Germinal center (tissue), 1 donor: ENCODE measurements around the gene CCDC30.
"Not testable (repeated sequence)": the region's sequence is repeated elsewhere in the genome, so short reads cannot be mapped to it uniquely, and the experiment has no call there.

ENCODE experiments used
- DNase-seq: peaks from one replicate; pipeline ENCODE4 v3.0.0; 2012; ENCODE audit warnings: mixed read lengths, low spot score

Gene CCDC30

DNA sequence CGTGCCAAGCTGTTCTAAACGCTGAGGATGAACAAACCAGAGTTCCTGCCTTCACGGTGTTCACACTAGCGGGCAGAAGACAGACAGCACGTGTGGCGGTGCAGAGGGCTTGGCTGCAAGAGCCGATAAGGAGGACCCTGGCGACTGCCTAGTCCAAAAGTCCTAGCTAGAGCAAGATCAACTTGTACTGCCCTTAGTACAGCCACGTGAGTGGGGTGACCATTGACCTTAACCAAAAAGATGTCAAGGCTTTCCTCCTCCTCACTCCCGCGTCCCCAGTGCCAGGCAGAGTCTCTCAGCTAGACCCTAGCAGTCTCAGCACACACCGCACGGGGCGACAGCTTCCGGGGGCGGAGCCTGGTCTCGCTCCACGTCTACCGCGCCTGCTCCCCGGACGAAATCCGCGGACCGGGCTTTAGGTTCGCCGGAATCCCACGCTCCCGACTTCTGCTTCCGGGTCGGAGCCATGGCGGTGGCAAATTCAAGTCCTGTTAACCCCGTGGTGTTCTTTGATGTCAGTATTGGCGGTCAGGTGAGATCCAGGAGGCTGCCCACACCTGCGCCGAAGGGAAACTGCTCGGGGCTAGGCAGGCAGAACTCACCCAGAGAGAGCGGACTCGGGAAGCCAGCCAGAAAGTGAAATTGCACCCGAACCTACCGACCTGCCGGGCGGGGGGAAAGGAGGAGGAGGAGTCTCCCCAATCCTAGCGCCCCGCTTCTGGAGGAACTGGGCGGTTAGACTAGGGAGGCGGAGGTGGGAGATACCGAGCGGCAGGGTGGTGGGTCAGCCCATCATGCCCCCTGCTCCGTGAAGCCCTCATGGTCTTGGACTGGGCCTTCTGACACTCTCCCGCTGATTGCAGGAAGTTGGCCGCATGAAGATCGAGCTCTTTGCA, 195.1 kb downstream of the CCDC30 start, which contains the start of gene PPIH:
TSS of gene PPIH (plus strand) at position 443 of the 896 bp plus-strand sequence. CDS start at position 467, 24 bp downstream.
- peak; percentile 93 for DNase-seq

DNA sequence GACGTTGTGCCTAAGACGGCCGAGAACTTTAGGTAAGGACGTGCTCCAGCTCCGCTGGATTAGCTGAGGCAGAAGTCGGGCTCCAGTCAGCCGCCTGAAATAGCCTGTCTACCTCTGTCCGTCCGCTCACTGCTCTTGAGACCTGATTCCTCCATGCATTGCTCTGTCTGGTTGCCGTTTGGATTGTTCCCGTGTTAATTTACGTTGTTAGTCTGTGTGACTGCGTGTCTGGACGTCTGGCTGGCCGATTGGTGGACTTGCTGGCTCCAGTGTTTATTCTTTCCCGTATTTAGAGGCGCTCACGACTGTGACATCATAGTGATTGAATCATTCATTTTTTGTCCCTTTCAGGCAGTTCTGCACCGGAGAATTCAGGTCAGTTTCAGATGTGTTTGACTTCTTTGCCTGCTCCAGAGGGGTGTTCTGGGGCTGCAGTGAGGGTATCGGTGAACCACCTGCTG, 195.8 kb downstream of the CCDC30 start:
- no peak for DNase-seq

DNA sequence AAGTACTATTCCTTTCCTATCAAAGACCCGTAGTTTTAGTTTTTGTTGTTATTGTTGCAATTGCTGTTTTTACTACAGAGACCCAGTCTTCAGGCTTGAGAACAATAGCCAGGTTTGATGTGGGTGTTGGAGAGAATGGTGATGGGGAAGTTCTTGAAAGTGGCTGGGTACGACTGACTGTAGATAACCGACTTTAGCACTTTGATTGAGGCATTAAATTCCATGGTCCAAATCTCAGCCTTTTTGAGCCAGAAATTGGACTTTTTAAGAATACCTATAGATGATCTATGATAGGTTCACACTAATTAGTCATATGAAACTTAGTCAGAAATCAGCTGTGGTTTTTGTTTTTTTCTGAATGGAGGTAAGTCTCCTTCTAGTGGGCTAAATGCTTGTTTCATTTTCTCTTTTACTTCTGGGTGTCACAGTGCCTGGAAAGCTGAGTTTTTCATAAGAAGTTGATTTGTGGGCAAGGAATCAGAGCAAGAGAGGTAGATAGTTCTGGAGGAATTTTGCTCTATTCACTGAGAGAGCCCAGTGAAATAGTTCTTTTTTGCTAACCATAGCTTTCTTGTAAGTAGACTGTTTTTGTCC, 197.9 kb downstream of the CCDC30 start:
- DNase-seq = no peak

DNA sequence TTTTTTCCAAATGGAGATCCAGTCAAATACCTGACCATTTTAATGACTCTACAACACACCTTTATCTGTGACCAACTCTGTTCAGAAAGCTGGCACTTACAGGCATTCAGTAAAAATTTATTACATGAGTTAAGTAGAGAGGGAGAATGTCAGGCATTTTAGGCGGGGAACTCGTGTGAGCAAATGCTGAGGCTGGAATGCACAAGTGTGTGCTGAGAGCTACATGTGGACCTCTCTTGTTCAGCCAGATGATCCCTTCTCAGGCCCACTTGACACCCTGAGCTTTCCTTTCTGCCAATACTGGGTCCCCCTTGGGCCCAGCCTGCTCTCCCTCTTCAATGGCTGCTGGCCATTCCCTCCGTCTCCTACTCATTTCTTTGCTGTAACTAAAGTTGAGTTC, 206.8 kb downstream of the CCDC30 start:
- no peak for DNase-seq

DNA sequence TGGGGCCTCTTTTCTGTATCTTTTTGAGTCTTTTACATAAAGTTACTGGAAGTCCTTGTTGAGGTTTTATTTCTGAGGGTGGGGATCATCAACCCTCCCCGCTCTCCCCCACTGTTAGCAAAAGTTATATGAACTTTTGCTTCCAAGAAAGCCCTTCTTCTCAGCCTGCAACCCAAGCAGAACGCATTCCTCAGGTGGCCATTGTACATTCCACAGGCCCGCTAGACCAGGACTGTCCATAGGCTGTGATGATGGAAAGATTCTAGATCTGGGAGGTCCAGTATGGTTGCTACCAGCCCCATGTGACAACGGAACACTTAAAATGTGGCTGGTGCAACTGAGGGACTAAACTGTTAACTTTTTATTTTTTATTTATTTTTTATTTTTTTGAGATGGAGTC, 207.3 kb downstream of the CCDC30 start:
- DNase-seq = no peak

DNA sequence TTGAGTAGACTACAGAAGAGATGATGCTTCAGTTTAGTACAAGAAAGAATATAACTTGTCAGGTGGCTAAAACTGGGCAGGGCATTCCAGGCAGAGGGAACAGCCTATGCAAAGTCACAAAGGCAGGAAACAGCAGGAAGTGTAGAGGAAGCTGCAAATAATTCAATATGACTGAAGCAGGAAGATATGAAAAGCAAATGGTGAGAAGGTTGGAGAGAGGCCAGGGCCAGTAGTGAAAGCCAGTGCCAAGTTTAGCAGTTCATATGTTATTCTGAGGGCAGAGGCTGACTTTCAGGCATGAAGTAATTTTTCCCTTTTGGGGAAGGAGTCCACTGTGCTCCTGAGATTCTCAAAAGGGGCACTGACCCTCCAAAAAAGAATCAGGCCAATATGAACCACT, 211.1 kb downstream of the CCDC30 start:
- DNase-seq = no peak

DNA sequence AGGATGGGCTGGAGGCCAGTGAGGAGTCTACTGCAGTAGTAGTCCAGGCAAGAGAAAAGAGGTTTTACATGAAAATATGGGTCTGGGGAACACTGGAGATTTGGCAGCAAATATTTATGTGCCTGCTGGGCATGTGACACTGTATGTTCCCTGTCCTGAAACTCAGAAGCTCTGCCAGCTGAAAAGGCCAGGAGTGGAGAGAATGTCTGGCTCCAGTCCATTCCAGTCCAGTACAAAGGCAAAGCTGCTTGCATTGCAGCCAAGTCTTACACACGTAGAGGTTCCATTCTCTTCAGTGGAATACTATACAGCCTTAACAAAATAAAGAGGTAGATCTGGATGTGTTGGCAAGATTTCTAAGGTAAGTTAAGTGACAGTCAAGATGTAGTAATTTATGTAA, 211.6 kb downstream of the CCDC30 start:
- no peak for DNase-seq

DNA sequence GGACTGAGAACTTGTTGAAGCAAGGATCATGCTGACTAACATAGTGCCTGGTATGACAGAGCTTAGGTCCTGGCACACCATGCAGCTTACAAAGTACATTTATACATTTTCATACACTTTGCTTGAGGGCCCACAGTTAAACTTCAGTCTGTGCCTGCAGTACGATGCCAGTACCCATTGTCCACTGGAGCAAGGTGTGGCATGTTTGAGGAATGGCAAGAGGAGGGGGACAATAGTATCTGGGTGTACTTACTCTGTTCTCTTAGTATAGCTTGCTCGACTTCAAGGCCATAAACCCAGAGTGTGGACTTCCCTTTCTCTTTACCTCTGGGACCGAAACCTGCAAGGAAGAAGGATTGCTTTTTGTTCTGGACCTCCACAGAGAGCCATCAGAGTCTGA, 212.4 kb downstream of the CCDC30 start:
- DNase-seq = no peak

DNA sequence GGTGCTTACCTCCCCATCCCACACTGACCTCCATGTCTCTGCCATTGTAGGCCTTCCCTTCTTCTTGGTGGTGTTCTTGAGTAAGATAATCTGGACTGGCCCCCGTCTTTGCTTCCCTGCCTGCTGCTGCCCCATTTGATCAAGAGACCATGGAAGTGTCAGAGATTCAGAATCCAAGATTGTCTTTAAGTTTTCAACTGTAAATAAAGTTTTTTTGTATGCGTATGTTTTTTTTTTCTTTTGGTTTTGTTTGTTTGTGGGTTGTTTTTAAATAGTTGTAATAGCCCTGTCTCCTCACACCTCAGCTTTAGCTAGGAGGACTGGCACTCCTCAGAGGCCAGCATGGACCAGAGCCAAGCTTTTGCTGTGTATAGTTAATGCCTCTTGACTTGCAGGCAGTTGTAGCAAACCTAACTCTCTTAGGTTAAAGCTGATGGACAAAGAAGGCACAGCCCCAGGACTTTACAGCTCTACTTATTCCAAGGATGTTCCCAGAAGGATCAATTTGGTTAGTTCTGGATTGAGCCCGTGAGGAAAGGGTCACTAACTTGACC, 213.5 kb downstream of the CCDC30 start:
- DNase-seq = no peak

DNA sequence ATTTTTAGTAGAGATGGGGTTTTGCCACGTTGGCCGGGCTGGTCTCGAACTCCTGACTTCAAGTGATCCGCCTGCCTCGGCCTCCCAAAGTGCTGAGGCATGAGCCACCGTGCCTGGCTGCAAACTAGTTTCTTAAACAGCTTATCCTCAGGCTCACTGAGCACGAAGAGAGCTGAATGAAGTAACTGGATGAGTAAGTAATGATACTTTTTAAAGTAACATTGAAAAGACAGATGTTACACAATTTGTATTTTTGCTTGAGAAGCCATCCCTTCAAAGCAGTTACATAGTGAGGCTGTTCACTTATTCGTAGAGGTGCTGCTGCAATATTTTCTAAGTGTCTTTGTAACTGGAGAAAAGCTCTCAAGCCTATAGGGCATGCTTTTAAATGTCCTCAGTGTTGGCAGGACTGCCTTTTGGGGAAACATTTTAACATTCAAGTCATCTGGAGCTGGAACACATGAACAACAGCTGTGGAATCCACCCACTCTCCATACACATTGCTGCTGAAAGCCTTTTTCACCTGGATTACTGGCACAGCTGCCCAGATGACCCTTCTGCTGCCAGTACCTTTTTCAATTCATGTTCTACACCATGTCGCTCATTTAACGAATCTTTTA, 216.4 kb downstream of the CCDC30 start:
- DNase-seq = no peak

DNA sequence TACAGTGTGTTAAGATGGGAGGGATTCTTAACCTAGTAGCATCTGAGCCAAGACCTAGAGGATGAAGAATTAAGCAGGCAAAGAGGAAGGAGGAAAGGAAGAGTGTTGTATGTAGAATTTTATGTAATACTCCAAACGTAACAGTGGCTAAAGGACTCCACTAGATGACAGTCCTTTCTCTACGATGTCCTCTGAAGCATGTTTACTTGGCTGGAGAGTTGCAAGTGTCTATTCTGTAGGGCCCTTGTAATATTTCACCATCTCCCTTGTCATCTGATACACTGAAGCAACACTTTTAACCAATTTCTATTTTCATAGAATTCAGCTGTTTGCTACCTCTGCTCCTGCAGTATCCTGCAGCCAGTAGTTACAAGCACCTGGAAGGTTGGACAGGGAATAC, 217.0 kb downstream of the CCDC30 start:
- DNase-seq = no peak

DNA sequence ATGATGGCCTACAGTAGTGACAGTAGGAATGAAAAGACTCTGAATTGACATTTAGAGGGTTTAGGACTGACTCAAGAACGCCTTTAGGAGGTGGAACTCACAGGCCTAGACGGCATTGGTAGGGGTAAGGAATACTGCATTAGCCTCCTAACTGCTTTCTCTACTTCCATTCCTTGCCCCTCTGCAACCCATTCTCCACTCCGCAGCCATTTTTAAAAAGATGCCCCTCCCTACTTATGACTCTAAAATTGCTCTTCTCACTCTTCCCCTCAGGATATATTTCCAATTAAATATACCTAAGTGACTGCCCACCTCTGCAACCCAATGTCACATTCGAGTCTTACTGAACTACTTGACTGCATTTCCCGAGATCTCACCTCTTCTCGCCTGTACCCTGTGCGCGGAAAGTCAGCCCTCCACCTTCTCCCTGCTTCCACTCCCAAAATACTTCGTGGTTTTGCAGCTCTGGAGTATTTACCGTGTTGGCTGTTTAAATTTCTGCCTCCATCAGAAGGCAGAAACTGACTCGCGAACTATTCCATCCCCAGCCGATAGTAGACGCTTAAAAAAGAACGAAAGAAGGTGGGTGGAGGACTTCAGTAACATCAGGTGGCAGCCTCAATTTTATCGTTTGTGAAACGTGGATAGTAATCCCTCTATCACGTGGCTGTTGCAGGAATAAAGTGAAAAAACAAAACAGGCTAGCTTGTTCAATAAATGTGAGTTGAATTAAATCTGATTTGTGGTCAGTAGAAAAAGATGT, 218.0 kb downstream of the CCDC30 start:
- no peak for DNase-seq

DNA sequence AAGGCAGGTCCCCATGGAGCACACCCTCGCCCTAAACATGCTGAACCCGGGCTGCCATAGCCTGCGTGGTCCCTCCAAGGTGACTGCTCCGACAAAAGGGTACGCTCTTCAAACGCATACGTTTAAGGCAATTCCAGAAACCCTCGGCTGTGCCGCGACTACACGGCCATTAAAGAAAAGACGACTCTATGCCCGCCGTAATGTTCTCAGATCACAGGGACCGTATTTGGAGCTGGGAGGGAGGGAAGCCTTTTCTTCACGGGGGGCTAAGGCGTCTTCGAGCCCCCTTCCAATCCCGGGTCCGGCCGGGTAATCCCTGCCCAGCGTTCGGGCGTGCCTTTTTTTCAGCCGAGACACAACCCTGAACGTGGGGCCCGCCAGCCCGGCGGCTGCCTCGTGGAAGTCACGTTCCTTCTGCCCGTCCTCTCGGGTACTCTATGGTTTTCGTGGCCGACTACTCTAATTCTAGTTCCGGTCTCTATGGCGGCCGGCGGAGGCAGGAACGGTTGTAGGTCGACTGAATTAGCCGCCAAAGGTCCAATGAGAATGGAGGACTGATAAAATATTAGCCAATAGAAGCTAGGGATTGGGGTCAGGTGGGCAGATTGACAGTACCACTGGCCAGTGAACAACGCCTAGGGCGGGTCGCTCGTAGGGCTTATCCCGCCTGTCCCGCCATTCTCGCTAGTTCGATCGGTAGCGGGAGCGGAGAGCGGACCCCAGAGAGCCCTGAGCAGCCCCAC, 218.8 kb downstream of the CCDC30 start, which contains the start of gene YBX1:
TSS of gene YBX1 (plus strand) at position 678 of the 743 bp plus-strand sequence. CDS start 148 bp downstream, outside the sequence.
- peak; percentile 99 for DNase-seq

DNA sequence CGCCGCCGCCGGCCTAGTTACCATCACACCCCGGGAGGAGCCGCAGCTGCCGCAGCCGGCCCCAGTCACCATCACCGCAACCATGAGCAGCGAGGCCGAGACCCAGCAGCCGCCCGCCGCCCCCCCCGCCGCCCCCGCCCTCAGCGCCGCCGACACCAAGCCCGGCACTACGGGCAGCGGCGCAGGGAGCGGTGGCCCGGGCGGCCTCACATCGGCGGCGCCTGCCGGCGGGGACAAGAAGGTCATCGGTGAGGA, 219.3 kb downstream of the CCDC30 start:
- DNase-seq = not testable (repeated sequence)

DNA sequence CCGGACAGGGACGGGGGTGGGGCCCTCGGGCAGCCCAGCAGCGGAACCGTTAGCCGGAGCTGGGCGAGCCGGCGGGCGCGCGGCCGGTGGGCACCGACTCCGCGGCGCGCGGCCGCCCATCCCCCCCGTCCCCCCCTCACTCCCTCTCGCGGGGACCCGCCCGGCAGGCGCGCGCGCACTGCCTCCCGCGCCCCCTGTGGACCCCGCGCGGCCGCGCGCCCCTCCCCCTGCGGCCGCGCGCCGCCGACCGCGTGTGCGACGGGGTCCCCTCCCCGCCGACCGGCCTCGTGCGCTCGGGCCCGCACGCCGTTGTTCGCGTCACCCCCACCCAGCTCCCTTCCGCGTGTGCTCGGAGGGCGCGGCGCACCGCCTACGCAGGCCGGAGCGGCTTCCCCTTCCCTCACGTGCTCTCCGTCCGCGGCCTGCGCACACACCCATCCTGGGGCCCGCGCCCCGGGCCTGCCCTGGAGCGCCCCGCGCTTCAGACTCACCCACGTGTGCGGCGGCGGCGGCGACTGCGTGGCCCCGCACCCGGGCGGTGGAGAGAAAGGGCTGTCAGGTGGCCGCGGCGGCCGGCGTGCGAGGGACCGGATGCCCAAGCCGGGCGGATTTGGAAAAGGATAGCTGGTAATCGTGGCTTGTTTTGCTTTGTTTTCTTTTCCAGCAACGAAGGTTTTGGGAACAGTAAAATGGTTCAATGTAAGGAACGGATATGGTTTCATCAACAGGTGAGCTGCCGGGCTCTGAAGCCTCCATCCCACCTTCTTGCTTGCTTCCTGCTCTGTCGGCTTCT, 219.8 kb downstream of the CCDC30 start:
- DNase-seq = peak; percentile 79

DNA sequence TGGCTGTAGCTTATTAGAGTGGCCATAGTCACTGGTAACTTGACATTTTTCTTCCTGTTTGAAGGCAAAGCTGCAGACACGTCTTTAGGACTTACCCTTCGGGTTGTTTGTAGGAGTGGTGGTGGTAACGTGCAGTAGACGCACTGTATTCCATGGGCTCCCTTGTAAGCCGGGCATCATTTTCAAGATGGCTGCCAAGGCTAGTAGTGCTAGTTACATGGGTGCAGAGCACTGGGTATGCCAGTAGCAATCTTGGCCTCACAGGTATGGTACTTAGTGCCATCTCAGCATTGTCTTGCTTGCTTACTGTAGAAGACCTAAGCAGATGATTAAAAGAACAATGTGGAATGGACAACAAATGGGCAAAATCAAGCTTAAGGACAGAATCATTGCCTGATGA, 221.1 kb downstream of the CCDC30 start:
- DNase-seq = no peak

DNA sequence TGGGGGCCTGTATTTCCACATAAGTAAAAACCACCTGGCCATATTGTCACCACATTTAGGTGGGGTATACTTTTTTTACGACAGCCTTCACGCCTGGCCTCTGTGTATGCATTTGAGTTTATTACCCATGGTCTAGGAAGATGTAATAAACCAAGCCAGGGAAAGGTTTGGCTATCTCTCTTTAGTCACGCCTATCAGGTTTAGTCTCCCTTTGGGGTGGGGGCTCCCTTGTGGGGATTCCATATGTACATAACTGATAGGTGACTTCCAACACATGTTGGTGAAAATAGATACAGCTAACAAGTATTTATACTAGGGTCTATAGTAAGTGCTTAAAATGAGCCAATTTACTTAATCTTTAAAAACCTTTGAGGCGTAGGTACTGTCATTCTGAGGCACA, 223.3 kb downstream of the CCDC30 start:
- DNase-seq = no peak

DNA sequence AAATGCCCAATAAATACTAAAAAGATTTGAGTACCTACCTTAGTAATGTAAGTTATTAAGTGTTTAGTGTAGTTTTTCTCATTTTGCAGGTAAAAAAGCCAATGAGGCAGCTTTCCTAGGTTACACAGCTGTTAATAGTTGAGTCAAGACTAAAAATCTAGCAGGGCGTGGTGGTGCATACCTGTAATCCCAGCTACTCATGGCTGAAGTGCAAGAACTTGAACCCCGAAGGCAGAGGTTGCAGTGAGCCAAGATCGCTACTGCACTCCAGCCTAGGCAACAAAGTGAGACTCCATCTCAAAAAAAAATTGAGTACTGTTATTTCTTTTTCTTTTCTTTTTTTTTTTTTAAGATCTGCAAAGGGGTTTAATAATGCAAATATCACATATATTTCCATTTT, 226.8 kb downstream of the CCDC30 start:
- DNase-seq = no peak

DNA sequence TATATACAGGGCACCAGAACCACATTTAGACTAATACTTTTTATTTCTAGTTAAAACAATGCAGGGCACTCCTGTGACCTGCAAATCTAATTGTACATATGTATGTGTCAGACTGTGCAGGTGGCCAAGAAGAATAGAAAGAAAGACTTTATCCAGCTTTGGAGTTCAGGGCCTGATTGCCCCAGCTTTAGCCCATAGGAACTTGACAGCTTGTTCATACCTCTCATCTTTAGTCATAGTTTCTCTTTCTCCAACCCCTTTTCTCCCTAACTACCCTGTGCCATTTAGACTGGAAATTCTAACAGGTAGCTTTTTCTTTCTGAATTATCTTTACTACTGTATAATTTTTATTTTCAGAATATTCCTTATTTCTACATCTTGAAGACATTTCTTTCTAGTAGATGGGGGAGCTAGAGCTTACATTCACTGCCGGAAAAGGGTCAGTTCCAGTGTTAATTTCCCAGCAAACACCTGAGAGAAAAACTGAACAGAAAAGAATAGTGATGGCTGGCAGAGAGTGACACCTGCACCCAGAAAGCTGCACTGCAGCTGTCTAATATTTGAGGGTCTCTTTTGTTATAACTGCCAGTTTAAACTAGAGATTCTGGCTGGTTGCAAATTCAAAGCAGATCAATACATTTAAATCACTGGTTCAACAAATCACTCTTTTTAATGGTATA, 227.5 kb downstream of the CCDC30 start:
- no peak for DNase-seq

DNA sequence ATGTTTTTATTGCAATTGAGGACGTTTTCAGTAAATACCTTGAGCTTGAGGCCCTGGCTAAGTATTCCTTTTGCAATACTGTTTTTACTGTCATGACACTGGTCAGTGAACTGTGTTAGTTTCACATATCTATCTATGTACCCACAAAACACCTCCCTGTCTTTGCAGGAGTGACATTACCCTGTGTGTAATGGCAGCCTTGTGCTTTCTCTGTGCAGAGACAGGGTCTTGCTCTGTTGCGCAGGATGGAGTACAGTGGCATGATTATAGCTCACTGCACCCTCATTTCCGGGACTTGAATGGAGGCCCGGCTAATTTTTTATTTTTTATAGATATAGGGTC, 228.0 kb downstream of the CCDC30 start:
- DNase-seq = no peak
